ENCODE results near the gene ABITRAM. TPM values are rescaled to one million over a fixed set of nuclear protein-coding genes. Genes with fewer than 3 reads are reported as not detected.

ABITRAM gene
- polyA plus RNA-seq, 1 donor from 2014 or later: 19.9 TPM

DNA sequence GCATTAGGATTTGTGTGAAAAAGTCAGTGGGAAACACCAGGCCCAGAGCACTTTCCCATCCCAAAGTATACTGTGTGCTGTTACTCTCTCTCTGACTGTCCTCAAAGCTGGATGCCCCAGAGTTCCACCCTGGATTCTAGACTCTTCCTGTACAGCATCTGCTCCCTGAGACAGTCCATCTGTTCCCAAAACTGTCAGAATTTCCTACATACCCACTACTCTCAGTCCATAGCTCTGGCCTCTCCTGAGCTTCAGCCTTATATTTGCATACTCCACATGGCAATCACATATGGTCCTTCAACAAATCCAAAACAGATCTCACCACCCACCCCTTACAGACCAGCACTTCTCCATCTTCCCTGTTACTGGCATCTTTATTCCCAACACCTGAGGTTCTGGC is 9.7 kb upstream of the ABITRAM start:
- Histone ChIP-seq H3K79me2 (replicated peaks; ENCODE audit: insufficient read depth, low read length) (peaks cover 5% of the 10 kb centered on the region), H4K20me1 (ENCODE audit: insufficient read depth) (no peaks in the 10 kb centered on the region), H3K9me2 (ENCODE audit: insufficient read depth, low read length) (no peaks in the 10 kb centered on the region), H2AFZ (ENCODE audit: low read depth, low read length) (no peak overlapping the region), H3K27ac (ENCODE audit: low read length) (no peak overlapping the region), H3K4me3 (ENCODE audit: low read length) (no peak overlapping the region), H3K4me2 (ENCODE audit: low read length) (no peak overlapping the region), H3F3A (ENCODE audit: insufficient read depth, low read length, poor library complexity, severe bottlenecking) (no peaks in the 10 kb centered on the region), H3K36me3 (ENCODE audit: insufficient read depth, low read length) (peaks cover 9% of the 10 kb centered on the region), H3K27me3 (ENCODE audit: insufficient read depth, low read depth, low read length) (no peaks in the 10 kb centered on the region), H3K9me3 (ENCODE audit: low read length) (no peaks in the 10 kb centered on the region), H3K9ac (ENCODE audit: low read length) (no peak overlapping the region)
- no peak for TF ChIP-seq EZH2 (IDR thresholded peaks at IDR 0.05; ENCODE audit: borderline replicate concordance, insufficient read depth, low read length, poor library complexity, severe bottlenecking)
- TF ChIP-seq EP300 (conservative IDR thresholded peaks at IDR 0.05; ENCODE audit: poor library complexity, severe bottlenecking): no peak

DNA sequence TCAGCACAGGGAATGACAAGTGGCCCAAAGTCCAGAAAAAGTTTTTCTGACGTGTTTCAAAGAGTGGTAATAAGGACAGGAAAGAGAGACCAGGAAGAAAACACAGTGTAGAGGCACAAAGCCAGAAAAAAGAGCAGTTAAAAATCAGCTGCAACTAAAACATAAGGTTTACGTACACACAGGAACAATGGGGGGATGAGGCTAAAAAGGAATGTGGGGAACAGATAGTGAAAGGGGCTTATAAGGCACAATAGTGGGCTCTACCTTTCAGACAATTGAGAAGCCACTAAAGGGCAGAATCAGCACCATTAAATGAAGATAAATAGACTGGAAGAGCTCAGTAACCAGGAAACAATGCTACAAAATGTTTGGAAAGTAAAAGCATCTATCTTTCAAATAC is 5.8 kb upstream of the ABITRAM start:
- no peaks in the 10 kb centered on the region for H4K20me1 ChIP-seq (ENCODE audit: insufficient read depth)
- TF ChIP-seq TAF1 (IDR thresholded peaks at IDR 0.05; ENCODE audit: low read depth) (no peak), POLR2AphosphoS5 (IDR thresholded peaks at IDR 0.05) (no peak)
- TF ChIP-seq, protein P1, sequence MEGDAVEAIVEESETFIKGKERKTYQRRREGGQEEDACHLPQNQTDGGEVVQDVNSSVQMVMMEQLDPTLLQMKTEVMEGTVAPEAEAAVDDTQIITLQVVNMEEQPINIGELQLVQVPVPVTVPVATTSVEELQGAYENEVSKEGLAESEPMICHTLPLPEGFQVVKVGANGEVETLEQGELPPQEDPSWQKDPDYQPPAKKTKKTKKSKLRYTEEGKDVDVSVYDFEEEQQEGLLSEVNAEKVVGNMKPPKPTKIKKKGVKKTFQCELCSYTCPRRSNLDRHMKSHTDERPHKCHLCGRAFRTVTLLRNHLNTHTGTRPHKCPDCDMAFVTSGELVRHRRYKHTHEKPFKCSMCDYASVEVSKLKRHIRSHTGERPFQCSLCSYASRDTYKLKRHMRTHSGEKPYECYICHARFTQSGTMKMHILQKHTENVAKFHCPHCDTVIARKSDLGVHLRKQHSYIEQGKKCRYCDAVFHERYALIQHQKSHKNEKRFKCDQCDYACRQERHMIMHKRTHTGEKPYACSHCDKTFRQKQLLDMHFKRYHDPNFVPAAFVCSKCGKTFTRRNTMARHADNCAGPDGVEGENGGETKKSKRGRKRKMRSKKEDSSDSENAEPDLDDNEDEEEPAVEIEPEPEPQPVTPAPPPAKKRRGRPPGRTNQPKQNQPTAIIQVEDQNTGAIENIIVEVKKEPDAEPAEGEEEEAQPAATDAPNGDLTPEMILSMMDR (IDR thresholded peaks at IDR 0.05; ENCODE audit: poor library complexity, severe bottlenecking): no peak
- no peak overlapping the region for H3K4me3 ChIP-seq (ENCODE audit: low read length)
- H3K9me3 ChIP-seq (ENCODE audit: low read length): no peaks in the 10 kb centered on the region
- peaks cover 5% of the 10 kb centered on the region for H3F3A ChIP-seq (ENCODE audit: insufficient read depth, low read length, poor library complexity, severe bottlenecking)
- H3K9me2 ChIP-seq (ENCODE audit: insufficient read depth, low read length): no peaks in the 10 kb centered on the region
- H3K4me2 ChIP-seq (ENCODE audit: low read length): no peak overlapping the region
- H3K36me3 ChIP-seq (ENCODE audit: insufficient read depth, low read length): peaks cover 9% of the 10 kb centered on the region
- peaks cover 27% of the 10 kb centered on the region for H3K79me2 ChIP-seq (replicated peaks; ENCODE audit: insufficient read depth, low read length)
- no peak overlapping the region for H3K27ac ChIP-seq (ENCODE audit: low read length)
- H2AFZ ChIP-seq (ENCODE audit: low read depth, low read length): no peak overlapping the region
- no peak overlapping the region for H3K9ac ChIP-seq (ENCODE audit: low read length)
- no peaks in the 10 kb centered on the region for H3K27me3 ChIP-seq (ENCODE audit: insufficient read depth, low read depth, low read length)

DNA sequence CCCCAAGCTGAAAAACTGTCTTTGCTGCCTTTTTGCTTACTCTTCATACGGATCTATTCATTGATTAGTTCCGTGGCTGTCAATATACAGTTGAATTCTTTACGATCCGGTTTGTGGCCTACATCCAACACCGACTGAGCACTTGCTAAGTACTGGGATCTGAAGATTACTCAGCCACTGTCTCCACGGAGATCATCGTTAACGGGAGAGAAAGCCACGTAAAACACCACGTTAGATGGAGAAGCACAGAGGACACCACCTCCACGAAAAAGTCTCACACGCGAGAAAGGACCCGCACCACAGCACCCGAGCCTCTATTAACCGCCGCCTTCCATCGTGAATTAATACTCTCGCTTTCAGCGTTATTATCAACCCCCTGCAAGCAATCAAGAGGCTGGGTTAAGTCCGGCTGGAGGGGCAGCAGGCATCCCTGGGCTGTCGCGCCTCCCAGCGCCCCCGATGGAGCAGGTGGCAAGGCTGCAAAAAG is 926 bp upstream of the ABITRAM start:
- Histone ChIP-seq H3K9ac (ENCODE audit: low read length) (peak overlapping the region; percentile 90), H3K79me2 (replicated peaks; ENCODE audit: insufficient read depth, low read length) (peaks cover 46% of the 10 kb centered on the region), H3K27me3 (ENCODE audit: insufficient read depth, low read depth, low read length) (no peaks in the 10 kb centered on the region), H3K27ac (ENCODE audit: low read length) (peak overlapping the region; percentile 90), H3K4me2 (ENCODE audit: low read length) (peak overlapping the region; percentile 82), H2AFZ (ENCODE audit: low read depth, low read length) (peak overlapping the region; percentile 79), H3F3A (ENCODE audit: insufficient read depth, low read length, poor library complexity, severe bottlenecking) (peaks cover 5% of the 10 kb centered on the region), H3K4me3 (ENCODE audit: low read length) (peak overlapping the region; percentile 84), H3K9me2 (ENCODE audit: insufficient read depth, low read length) (no peaks in the 10 kb centered on the region), H3K9me3 (ENCODE audit: low read length) (no peaks in the 10 kb centered on the region), H3K36me3 (ENCODE audit: insufficient read depth, low read length) (peaks cover 8% of the 10 kb centered on the region), H4K20me1 (ENCODE audit: insufficient read depth) (no peaks in the 10 kb centered on the region)
- TF ChIP-seq TAF1 (IDR thresholded peaks at IDR 0.05; ENCODE audit: low read depth): no peak

- peak within 1 kb of the TSS; percentile 84 for H3K4me3 ChIP-seq (ENCODE audit: low read length)
- H3K36me3 ChIP-seq (ENCODE audit: insufficient read depth, low read length): peaks cover 3% of the 10 kb centered on the region
- no peaks in the 10 kb centered on the region for H3K27me3 ChIP-seq (ENCODE audit: insufficient read depth, low read depth, low read length)
- H4K20me1 ChIP-seq (ENCODE audit: insufficient read depth): no peaks in the 10 kb centered on the region
- H3K4me2 ChIP-seq (ENCODE audit: low read length): peak within 1 kb of the TSS; percentile 88
- peak; percentile 56 for TF ChIP-seq EP300 (conservative IDR thresholded peaks at IDR 0.05; ENCODE audit: poor library complexity, severe bottlenecking)
- peak; percentile 48 for TF ChIP-seq SMC3 (conservative IDR thresholded peaks at IDR 0.05; ENCODE audit: poor library complexity)
- no peak for TF ChIP-seq EZH2 (IDR thresholded peaks at IDR 0.05; ENCODE audit: borderline replicate concordance, insufficient read depth, low read length, poor library complexity, severe bottlenecking)
- TF ChIP-seq REST (IDR thresholded peaks at IDR 0.05; ENCODE audit: borderline replicate concordance): peak; percentile 72
- peak; percentile 42 for TF ChIP-seq MXI1 (conservative IDR thresholded peaks at IDR 0.05; ENCODE audit: poor library complexity, severe bottlenecking)
- TF ChIP-seq RAD21 (conservative IDR thresholded peaks at IDR 0.05): peak; percentile 54
- TF ChIP-seq, protein P1 (IDR thresholded peaks at IDR 0.05; ENCODE audit: poor library complexity, severe bottlenecking): peak; percentile 67
- peak; percentile 85 for TF ChIP-seq TAF1 (IDR thresholded peaks at IDR 0.05; ENCODE audit: low read depth)
- TF ChIP-seq POLR2AphosphoS5 (IDR thresholded peaks at IDR 0.05): peak; percentile 93
- no peaks in the 10 kb centered on the region for H3K9me3 ChIP-seq (ENCODE audit: low read length)
- peaks cover 5% of the 10 kb centered on the region for H3F3A ChIP-seq (ENCODE audit: insufficient read depth, low read length, poor library complexity, severe bottlenecking)
- H3K79me2 ChIP-seq (replicated peaks; ENCODE audit: insufficient read depth, low read length): peaks cover 46% of the 10 kb centered on the region
- H3K9ac ChIP-seq (ENCODE audit: low read length): peak within 1 kb of the TSS; percentile 90
- H3K9me2 ChIP-seq (ENCODE audit: insufficient read depth, low read length): no peaks in the 10 kb centered on the region
- H3K27ac ChIP-seq (ENCODE audit: low read length): peak within 1 kb of the TSS; percentile 90
- H2AFZ ChIP-seq (ENCODE audit: low read depth, low read length): peak within 1 kb of the TSS; percentile 79
Observed at GRCh38 chr9:108933718-108934322, 380 bp upstream of the ABITRAM start, which contains the start of gene ELP1. Gene ELP1 (minus strand): TSS chr9:108934124. CDS start chr9:108931146, 2,978 bp downstream.
